Mesothelial cell of epicardium (in vitro differentiated cells): Measurements from ENCODE around the gene DCTN5. TPM values are rescaled to one million over a fixed set of nuclear protein-coding genes. Genes with fewer than 3 reads are reported as not detected.
"Not testable (repeated sequence)": the region's sequence is repeated elsewhere in the genome, so short reads cannot be mapped to it uniquely, and the experiment has no call there.

ENCODE experiments used
- DNase-seq, 2 experiments: peaks; one replicate each; pipeline ENCODE4 v3.0.0; 2021; ENCODE audit warnings: low spot score in 2 of 2; ENCODE audit not compliant: unreplicated experiment in 2 of 2
- H3K27ac Mint-ChIP-seq: 2 replicates; pipeline ENCODE4 v1.8.0; 2021; ENCODE audit warnings: mixed read lengths
- H3K27me3 Mint-ChIP-seq: 2 replicates; pipeline ENCODE4 v1.8.0; 2021; ENCODE audit warnings: low read depth, mixed read lengths
- H3K36me3 Mint-ChIP-seq: 2 replicates; pipeline ENCODE4 v1.8.0; 2021; ENCODE audit warnings: mixed read lengths
- H3K4me1 Mint-ChIP-seq: 2 replicates; pipeline ENCODE4 v1.8.0; 2021; ENCODE audit warnings: mixed read lengths
- H3K4me3 Mint-ChIP-seq: 2 replicates; pipeline ENCODE4 v1.8.0; 2021; ENCODE audit warnings: mild to moderate bottlenecking, moderate library complexity, mixed read lengths
- H3K9me3 Mint-ChIP-seq: 2 replicates; pipeline ENCODE4 v1.8.0; 2021; ENCODE audit warnings: mixed read lengths
- CTCF ChIP-seq: fragments of 200-600 bp; sonication (generic); IDR thresholded peaks from one replicate; pipeline ENCODE4 v1.5.0; 2021; ENCODE audit warnings: antibody characterized with exemption; ENCODE audit not compliant: unreplicated experiment
- total RNA-seq: library from RNA; stranded (reverse); gene quantifications from 3 replicates; pipeline ENCODE4 v1.2.1, GENCODE V29; 2021

The DCTN5 gene
- total RNA-seq, 1 donor from 2014 or later: 77.5 TPM

DNA sequence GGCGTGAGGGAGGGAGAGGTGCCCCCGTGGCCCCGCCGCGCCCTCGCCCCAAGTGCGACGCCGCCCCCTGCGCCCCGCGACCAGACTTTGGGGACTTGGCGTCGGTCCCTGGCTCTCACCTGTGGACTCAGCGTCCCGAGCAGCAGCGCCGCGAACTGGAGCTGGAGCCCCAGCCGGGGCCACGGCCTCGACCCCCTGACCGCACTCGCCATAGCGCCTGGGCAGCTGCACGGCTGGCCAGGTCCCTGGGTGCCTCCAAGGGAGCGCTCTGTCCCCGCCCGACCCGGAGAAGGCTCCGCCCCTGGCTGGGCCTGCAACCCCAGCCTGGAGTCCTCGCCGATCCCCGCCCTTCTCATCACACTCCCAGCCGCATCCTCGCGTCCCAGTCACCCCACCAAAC is 71.7 kb downstream of the DCTN5 start, which contains the start of gene ERN2:
ERN2 (minus strand) TSS at position 247 of the 400 bp plus-strand sequence; CDS start at position 212, 35 bp downstream.
- no peaks in the 10 kb centered on the region for H3K4me1 Mint-ChIP-seq
- TF ChIP-seq CTCF: no peak
- H3K36me3 Mint-ChIP-seq: no peaks in the 10 kb centered on the region
- no peak within 1 kb of the TSS for H3K4me3 Mint-ChIP-seq
- H3K27ac Mint-ChIP-seq: no peak within 1 kb of the TSS
- DNase-seq: no peak
- H3K9me3 Mint-ChIP-seq: peaks cover 15% of the 10 kb centered on the region
- H3K27me3 Mint-ChIP-seq: peaks cover 79% of the 10 kb centered on the region

- peaks cover 65% of the 10 kb centered on the region for H3K27me3 Mint-ChIP-seq
- H3K4me1 Mint-ChIP-seq: no peaks in the 10 kb centered on the region
- peaks cover 3% of the 10 kb centered on the region for H3K9me3 Mint-ChIP-seq
- no peak for DNase-seq
- no peak for TF ChIP-seq CTCF
- no peaks in the 10 kb centered on the region for H3K36me3 Mint-ChIP-seq
- no peak overlapping the region for H3K4me3 Mint-ChIP-seq
- no peak overlapping the region for H3K27ac Mint-ChIP-seq
Observed at GRCh38 chr16:23716484-23716883, 75.2 kb downstream of the DCTN5 start.

DNA sequence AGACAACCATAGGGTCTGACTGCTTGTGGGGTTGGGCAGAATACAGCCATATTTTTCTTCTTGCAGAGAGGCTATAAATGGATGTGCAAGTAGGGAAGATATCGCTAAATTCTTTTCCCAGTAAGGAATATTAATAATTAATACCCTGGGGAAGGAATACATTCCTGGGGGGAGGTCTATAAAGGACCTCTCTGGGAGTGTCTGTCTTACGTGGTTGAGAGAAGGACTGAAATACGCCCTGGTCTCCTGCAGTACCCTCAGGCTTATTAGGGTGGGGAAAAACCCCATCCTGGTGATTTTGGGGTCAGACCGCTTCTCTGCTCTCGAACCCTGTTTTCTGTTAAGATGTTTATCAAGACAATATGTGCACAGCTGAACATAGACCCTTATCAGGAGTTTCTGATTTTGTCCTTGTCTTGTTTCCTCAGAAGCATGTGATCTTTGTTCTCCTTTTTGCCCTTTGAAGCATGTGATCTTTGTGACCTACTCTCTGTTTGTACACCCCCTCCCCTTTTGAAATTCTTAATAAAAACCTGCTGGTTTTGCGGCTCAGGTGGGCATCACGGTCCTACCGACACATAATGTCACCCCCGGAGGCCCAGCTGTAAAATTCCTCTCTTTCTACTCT is 81.5 kb downstream of the DCTN5 start:
- peaks cover 12% of the 10 kb centered on the region for H3K27me3 Mint-ChIP-seq
- not testable (repeated sequence) for H3K9me3 Mint-ChIP-seq, H3K4me1 Mint-ChIP-seq, H3K4me3 Mint-ChIP-seq, DNase-seq, H3K36me3 Mint-ChIP-seq, H3K27ac Mint-ChIP-seq

DNA sequence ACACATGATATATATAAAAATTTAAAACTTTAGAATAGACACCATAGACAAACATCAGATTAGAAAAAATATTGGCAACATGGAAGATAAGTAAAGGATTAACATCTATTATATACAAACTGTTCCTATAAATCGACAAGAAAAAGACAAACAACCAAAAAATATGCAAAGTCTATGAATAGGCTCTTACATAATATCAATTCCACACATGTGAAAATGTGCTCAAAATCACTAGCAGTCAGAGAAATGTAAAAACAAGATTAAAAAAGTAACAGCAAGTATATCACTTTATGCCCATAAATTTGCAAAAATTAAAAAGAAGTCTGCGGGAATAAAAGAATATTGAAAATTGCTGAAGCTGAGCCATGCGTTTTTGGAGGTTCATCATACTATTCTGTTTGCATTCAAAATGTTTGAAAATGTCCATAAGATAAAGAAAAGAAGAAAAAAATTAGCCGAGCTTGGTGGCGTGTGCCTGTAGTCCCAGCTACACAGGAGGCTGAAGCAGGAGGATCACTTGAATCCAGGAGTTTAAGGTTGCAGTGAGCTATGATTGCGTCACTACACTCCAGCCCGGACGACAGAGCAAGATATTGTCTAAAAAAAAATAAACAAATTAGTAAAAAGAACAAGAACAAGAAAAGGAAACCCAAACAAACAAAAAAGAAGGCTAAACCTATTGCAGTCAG is 83.0 kb downstream of the DCTN5 start:
- DNase-seq: no peak
- Mint-ChIP-seq H3K4me1 (no peaks in the 10 kb centered on the region), H3K4me3 (no peak overlapping the region), H3K9me3 (peaks cover 10% of the 10 kb centered on the region), H3K27ac (no peak overlapping the region), H3K27me3 (peaks cover 3% of the 10 kb centered on the region), H3K36me3 (no peaks in the 10 kb centered on the region)
- no peak for TF ChIP-seq CTCF

DNA sequence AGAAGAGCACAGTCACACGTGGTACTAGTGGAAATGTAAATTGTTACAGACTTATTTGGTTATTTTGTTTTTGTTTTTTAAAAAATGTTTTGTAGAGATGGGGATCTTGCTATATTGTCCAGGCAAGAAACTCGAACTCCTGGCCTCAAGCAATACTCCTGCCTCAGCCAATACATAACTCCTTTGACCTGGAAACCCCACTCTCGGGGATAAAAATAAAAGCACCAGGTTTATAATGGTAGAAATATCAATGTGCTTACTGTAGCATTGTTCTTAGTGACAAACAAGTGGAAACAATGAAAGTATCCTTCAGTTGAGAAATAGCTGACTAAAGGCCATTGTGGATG is 83.5 kb downstream of the DCTN5 start:
- no peaks in the 10 kb centered on the region for H3K36me3 Mint-ChIP-seq
- H3K4me3 Mint-ChIP-seq: no peak overlapping the region
- no peaks in the 10 kb centered on the region for H3K4me1 Mint-ChIP-seq
- no peak for DNase-seq
- H3K9me3 Mint-ChIP-seq: peaks cover 10% of the 10 kb centered on the region
- H3K27ac Mint-ChIP-seq: no peak overlapping the region
- no peak for TF ChIP-seq CTCF
- H3K27me3 Mint-ChIP-seq: peaks cover 3% of the 10 kb centered on the region

- no peaks in the 10 kb centered on the region for H3K36me3 Mint-ChIP-seq
- no peak for TF ChIP-seq CTCF
- no peak overlapping the region for H3K4me3 Mint-ChIP-seq
- no peak for DNase-seq
- H3K4me1 Mint-ChIP-seq: no peaks in the 10 kb centered on the region
- no peak overlapping the region for H3K27ac Mint-ChIP-seq
- H3K9me3 Mint-ChIP-seq: peaks cover 7% of the 10 kb centered on the region
- no peaks in the 10 kb centered on the region for H3K27me3 Mint-ChIP-seq
Observed at GRCh38 chr16:23726710-23727109, 85.4 kb downstream of the DCTN5 start.
